Epithelial cell of esophagus (primary cell): Measurements from ENCODE around the gene MTFMT.

ENCODE experiments used
- DNase-seq: peaks from one replicate; pipeline ENCODE4 v3.0.0; 2010; ENCODE audit warnings: low read depth
- H3K4me3 ChIP-seq: 2 replicates; pipeline ENCODE4 v1.5.1; 2011; ENCODE audit warnings: mild to moderate bottlenecking, low read length, control low read depth
- TF ChIP-seq, protein P1 (sequence below): IDR thresholded peaks from 2 replicates; pipeline ENCODE4 v1.5.1; 2011; ENCODE audit warnings: low read depth, mild to moderate bottlenecking, low read length, control low read depth, inconsistent platforms; ENCODE audit not compliant: insufficient read depth; ENCODE audit errors: missing control alignments

The MTFMT gene

DNA sequence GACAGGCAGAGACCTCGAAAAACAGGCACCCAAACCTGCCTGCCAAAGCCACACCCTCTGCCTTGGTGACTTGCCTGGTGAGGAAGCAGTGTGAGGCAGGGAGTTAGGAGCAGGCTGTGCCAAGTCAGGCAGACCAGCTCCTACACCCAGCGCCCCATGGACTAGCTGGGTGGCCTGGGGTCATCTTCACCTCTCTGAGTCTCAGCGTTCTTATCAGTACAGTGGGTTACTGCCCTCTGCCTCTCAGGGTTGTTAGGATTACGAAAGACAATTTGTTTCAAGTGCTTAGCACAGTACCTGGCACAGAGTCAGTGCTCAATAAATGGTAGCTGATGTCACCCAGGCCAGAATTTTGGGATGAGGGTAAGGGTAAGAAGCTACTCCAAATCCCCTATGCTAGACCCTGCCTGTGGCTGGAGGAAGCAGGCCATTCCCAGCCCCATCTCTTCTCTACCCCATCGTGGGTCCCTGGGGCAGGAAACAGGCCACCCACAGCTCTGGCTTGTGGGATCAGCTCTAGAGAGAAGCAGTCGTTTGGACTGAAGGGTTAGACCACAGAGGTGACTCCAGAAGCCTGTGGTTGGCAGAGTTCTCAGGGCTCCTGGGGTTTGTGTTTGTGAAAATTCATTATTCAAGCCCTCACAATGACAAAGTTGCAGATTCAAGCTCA, 25.9 kb upstream of the MTFMT start:
- TF ChIP-seq, protein P1, sequence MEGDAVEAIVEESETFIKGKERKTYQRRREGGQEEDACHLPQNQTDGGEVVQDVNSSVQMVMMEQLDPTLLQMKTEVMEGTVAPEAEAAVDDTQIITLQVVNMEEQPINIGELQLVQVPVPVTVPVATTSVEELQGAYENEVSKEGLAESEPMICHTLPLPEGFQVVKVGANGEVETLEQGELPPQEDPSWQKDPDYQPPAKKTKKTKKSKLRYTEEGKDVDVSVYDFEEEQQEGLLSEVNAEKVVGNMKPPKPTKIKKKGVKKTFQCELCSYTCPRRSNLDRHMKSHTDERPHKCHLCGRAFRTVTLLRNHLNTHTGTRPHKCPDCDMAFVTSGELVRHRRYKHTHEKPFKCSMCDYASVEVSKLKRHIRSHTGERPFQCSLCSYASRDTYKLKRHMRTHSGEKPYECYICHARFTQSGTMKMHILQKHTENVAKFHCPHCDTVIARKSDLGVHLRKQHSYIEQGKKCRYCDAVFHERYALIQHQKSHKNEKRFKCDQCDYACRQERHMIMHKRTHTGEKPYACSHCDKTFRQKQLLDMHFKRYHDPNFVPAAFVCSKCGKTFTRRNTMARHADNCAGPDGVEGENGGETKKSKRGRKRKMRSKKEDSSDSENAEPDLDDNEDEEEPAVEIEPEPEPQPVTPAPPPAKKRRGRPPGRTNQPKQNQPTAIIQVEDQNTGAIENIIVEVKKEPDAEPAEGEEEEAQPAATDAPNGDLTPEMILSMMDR: no peak
- DNase-seq: peak; percentile 68
- no peak overlapping the region for H3K4me3 ChIP-seq

DNA sequence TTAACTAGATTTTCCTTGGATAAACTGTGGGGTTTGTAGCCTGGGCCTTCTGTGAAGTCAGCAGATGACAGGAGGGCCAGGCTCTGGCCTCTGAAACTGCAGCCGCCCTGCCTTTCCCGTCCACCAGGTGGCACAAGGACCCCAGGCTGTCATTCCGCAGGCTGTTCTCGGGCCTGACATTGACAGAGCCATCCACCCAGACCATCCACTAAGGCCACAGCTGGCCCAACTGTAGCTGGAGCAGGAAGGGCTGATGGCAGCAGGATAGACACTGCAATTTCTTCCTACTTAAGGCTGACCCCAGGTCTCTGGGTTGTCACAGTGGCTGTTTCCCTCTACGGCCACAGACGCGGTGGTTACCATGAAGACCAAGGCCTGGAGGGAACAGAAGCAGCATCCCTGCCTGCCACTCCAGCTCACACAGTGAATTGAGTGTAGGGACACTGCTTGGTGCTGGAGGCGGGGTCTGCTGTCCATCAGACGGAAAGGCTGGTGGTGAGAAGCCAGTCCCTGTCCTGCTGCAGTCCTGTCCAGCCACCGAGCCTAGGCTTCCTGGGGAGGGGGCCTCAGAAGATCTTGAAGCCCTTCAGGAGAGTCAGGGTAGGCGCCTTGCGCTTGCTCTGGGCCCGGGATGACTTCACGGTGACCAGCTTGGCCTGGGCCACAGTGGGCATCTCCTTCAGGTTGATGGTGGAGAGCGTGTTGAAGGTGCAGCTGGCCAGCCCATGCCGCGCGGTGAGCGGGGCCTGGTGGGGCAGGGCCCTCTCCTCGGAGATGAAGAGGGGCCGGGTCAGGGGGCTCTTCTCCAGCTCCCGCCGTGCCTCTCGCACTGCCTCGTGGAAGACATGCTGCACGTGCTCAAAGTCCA, 25.1 kb upstream of the MTFMT start:
- DNase-seq: peak; percentile 65
- TF ChIP-seq, protein P1: peak; percentile 93
- H3K4me3 ChIP-seq: no peak overlapping the region

DNA sequence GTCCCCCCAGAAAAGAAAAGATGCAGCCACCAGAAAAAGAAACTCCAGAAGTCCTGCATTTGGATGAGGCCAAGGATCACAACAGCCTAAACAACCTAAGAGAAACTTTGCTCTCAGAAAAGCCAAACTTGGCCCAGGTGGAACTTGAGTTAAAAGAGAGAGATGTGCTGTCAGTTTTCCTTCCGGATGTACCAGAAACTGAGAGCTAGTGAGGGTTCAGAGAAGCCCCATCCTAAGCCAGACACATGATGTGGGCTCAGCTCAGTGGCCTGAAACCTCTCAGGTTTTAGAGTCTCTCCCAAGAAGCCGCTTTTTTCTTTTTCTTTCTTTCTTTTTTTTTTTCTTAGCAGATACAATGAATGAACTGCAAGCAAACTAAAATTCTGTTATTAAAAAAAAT, 23.5 kb upstream of the MTFMT start:
- TF ChIP-seq, protein P1: no peak
- DNase-seq: no peak
- H3K4me3 ChIP-seq: no peak overlapping the region

DNA sequence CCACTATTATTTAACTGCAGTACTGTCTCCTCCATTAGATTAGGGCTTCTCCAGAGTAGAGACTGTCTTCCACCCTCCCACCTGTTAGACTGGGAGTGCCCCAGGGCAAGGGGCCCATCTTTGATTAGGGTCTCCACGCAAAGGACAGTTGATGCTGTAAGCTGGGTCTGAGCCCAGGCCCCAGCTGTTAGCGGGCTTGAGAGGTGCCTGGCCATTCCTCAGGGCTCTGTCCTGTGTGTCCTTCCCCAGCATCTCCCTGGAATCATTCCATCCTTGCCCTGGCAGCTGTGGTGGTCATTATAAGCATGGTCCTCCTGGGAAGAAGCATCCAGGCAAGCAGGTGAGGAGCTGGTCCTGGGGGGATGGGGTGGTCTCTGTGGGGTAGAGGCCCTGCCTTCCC, 21.8 kb upstream of the MTFMT start:
- DNase-seq: no peak
- TF ChIP-seq, protein P1: no peak

DNA sequence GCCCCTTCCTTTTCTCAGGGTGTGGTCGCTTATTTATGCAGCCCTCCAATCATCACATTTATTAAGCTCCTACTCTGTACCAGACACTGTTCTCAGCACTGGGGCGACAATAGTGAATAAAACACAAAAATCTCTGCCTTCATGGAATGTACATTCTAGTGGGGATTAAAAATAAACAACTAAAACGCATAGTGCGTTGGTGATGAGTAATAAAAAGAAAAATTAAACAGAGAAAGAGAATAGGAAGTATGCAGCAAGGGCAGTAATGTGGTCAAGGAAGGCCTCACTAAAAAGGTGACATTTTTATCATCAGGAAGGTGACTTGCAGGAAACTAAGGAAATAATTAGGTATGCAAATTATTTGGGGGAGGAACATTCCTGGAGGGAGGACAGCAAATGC, 20.8 kb upstream of the MTFMT start:
- TF ChIP-seq, protein P1: no peak
- H3K4me3 ChIP-seq: no peak overlapping the region
- DNase-seq: no peak

More for the DNA sequence above, 21.8 kb upstream of the MTFMT start:
- H3K4me3 ChIP-seq: no peak overlapping the region

DNA sequence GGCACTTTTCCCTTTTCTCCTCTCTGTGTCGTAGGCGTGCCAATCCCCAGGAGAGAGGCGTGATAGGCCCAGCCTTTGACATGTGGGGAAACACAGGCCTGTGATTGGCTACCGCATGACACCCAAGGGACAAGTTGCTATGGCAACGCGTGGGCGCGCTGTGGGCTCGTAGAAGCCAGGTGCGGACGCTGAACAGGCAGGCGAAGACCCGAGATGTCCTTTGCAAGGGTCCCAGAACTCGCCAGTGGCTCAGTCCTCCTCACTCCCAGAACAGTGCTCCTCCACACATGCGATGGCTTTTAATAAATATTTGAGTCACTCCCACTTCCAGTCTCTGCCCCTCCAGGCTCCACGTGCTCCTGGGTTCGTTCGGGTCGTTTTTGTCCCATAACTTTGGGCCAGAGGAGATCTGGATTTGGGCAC, 20.0 kb upstream of the MTFMT start:
- DNase-seq: peak; percentile 94
- peak overlapping the region; percentile 14 for H3K4me3 ChIP-seq
- TF ChIP-seq, protein P1: no peak
